H1 (cell line): ENCODE data around the gene CTNNA3. TPM values are rescaled to one million over a fixed set of nuclear protein-coding genes. Genes with fewer than 3 reads are reported as not detected.

Experiments used
- CTCF ChIA-PET: fragments of 300-600 bp; sonication (Branson Sonifier 250); formaldehyde crosslinking; loops from one replicate; lab custom pipeline; 2021; ENCODE audit not compliant: partially characterized antibody; lab: Charles Lee
- POLR2A ChIA-PET: fragments of 300-600 bp; sonication (Branson Sonifier 250); formaldehyde crosslinking; loops from one replicate; lab custom pipeline; 2021; ENCODE audit warnings: inconsistent platforms; ENCODE audit not compliant: partially characterized antibody; lab: Charles Lee
- DNase-seq, 2 experiments: peaks; one replicate each; pipeline versions ENCODE4 v3.0.0 to v3.0.0-alpha.2; 2010 to 2022; ENCODE audit warnings: low spot score in 2 of 2, low read depth in 1 of 2, mixed read lengths in 1 of 2
- FAIRE-seq: peaks from 2 replicates; lab custom pipeline; 2011; peaks lifted over from hg19 to GRCh38; lab: Jason Lieb, UNC
- H2AFZ ChIP-seq: 2 replicates; pipeline ENCODE4 v1.8.1; 2012; ENCODE audit warnings: low read length, inconsistent platforms
- H2AK5ac ChIP-seq: 2 replicates; pipeline ENCODE4 v1.6.1; 2013; ENCODE audit warnings: low read depth, low read length
- H2BK120ac ChIP-seq: replicated peaks from 2 replicates; pipeline ENCODE3; 2013; ENCODE audit warnings: low read depth, low read length, inconsistent platforms
- H2BK12ac ChIP-seq: 2 replicates; pipeline ENCODE4 v1.6.1; 2013; ENCODE audit warnings: low read depth, low read length
- H2BK15ac ChIP-seq: 2 replicates; pipeline ENCODE4 v1.6.1; 2013; ENCODE audit warnings: low read length
- H2BK20ac ChIP-seq: 2 replicates; pipeline ENCODE4 v1.6.1; 2013; ENCODE audit warnings: low read length
- H2BK5ac ChIP-seq: 2 replicates; pipeline ENCODE4 v1.6.1; 2013; ENCODE audit warnings: low read depth, low read length
- H3K14ac ChIP-seq: 2 replicates; pipeline ENCODE4 v1.6.1; 2013; ENCODE audit warnings: inconsistent platforms; ENCODE audit not compliant: insufficient read length
- H3K18ac ChIP-seq: 2 replicates; pipeline ENCODE4 v1.6.1; 2013; ENCODE audit warnings: low read length; ENCODE audit errors: extremely low read depth
- H3K23ac ChIP-seq: 2 replicates; pipeline ENCODE4 v1.6.1; 2013; ENCODE audit warnings: inconsistent platforms; ENCODE audit not compliant: insufficient read length
- H3K23me2 ChIP-seq: 2 replicates; pipeline ENCODE4 v1.6.1; 2013; ENCODE audit warnings: low read depth, low read length
- H3K27ac ChIP-seq: 2 replicates; pipeline ENCODE4 v1.6.1; 2011; ENCODE audit warnings: low read depth, low read length, inconsistent platforms
- H3K27me3 ChIP-seq, 4 experiments: replicated peaks in 1 of 4; 1 replicate in 1 of 4; 2 replicates in 3 of 4; pipeline versions ENCODE4 v1.6.1 to v1.8.1; 2011 to 2013; ENCODE audit warnings: low read length in 3 of 4, mild to moderate bottlenecking in 3 of 4, inconsistent platforms in 2 of 4, mixed read lengths in 2 of 4, moderate library complexity in 1 of 4; ENCODE audit not compliant: control insufficient read depth in 3 of 4, insufficient read depth in 3 of 4; ENCODE audit errors: extremely low read depth in 1 of 4
- H3K36me3 ChIP-seq, 4 experiments: 2 replicates each; pipeline versions ENCODE4 v1.6.1 to v1.8.1; 2011 to 2013; ENCODE audit warnings: mild to moderate bottlenecking in 4 of 4, low read length in 3 of 4, moderate library complexity in 2 of 4, control low read depth in 1 of 4, inconsistent platforms in 1 of 4; ENCODE audit not compliant: insufficient read depth in 4 of 4, control insufficient read depth in 2 of 4
- H3K4ac ChIP-seq: replicated peaks from 2 replicates; pipeline ENCODE3; 2013; ENCODE audit warnings: low read length, low read depth, mixed read lengths, inconsistent platforms; ENCODE audit not compliant: insufficient read length
- H3K4me1 ChIP-seq, 4 experiments: replicated peaks in 1 of 4; 1 replicate in 1 of 4; 2 replicates in 3 of 4; pipeline versions ENCODE4 v1.6.1 to v1.8.1; 2011 to 2013; ENCODE audit warnings: low read length in 3 of 4, inconsistent platforms in 2 of 4, mixed read lengths in 1 of 4; ENCODE audit not compliant: insufficient read depth in 4 of 4, control insufficient read depth in 3 of 4
- H3K4me2 ChIP-seq, 2 experiments: 2 replicates each; pipeline versions ENCODE4 v1.6.1 to v1.8.1; 2011 to 2013; ENCODE audit warnings: low read depth in 2 of 2, low read length in 2 of 2, control low read depth in 1 of 2, inconsistent platforms in 1 of 2, mild to moderate bottlenecking in 1 of 2; ENCODE audit not compliant: insufficient read depth in 1 of 2
- H3K4me3 ChIP-seq, 4 experiments: fragments of 200-600, 300-600 bp in 1 of 4; sonication (generic), shearing (Covaris generic), sonication (Bioruptor Twin) in 1 of 4; 2 replicates each; pipeline versions ENCODE4 v1.5.1 to v1.8.1; 2011 to 2016; ENCODE audit warnings: low read length in 4 of 4, low read depth in 3 of 4, control low read depth in 2 of 4, inconsistent platforms in 2 of 4, mild to moderate bottlenecking in 2 of 4, mixed read lengths in 1 of 4, moderate library complexity in 1 of 4; ENCODE audit not compliant: insufficient read depth in 2 of 4; ENCODE audit errors: extremely low read depth in 1 of 4
- H3K56ac ChIP-seq: replicated peaks from 2 replicates; pipeline ENCODE3; 2013; ENCODE audit warnings: low read depth, mild to moderate bottlenecking, mixed read lengths, low read length, inconsistent platforms; ENCODE audit not compliant: insufficient read length
- H3K79me1 ChIP-seq: 2 replicates; pipeline ENCODE4 v1.6.1; 2013; ENCODE audit warnings: low read depth, low read length, control low read depth
- H3K79me2 ChIP-seq, 2 experiments: 2 replicates each; pipeline versions ENCODE4 v1.6.1 to v1.8.1; 2012 to 2013; ENCODE audit warnings: low read length in 2 of 2, mild to moderate bottlenecking in 2 of 2, inconsistent platforms in 1 of 2; ENCODE audit not compliant: insufficient read depth in 2 of 2, control insufficient read depth in 1 of 2
- H3K9ac ChIP-seq, 4 experiments: replicated peaks in 1 of 4; 1 replicate in 1 of 4; 2 replicates in 3 of 4; pipeline versions ENCODE4 v1.6.1 to v1.8.1; 2011 to 2013; ENCODE audit warnings: low read depth in 3 of 4, low read length in 3 of 4, control low read depth in 2 of 4, mild to moderate bottlenecking in 2 of 4, moderate library complexity in 2 of 4, inconsistent platforms in 1 of 4; ENCODE audit errors: extremely low read depth in 1 of 4
- H3K9me3 ChIP-seq, 2 experiments: 2 replicates each; pipeline versions ENCODE4 v1.6.1 to v1.8.1; 2012 to 2013; ENCODE audit warnings: mild to moderate bottlenecking in 2 of 2, moderate library complexity in 2 of 2, control low read depth in 1 of 2, inconsistent platforms in 1 of 2, low read depth in 1 of 2, low read length in 1 of 2, mixed read lengths in 1 of 2; ENCODE audit not compliant: insufficient read depth in 2 of 2
- H4K20me1 ChIP-seq, 2 experiments: replicated peaks in 1 of 2; 2 replicates each; pipeline versions ENCODE3 to v1.8.1; 2011 to 2013; ENCODE audit warnings: inconsistent platforms in 2 of 2, low read length in 2 of 2, mild to moderate bottlenecking in 1 of 2; ENCODE audit not compliant: insufficient read depth in 2 of 2, control insufficient read depth in 1 of 2
- H4K5ac ChIP-seq: 2 replicates; pipeline ENCODE4 v1.6.1; 2013; ENCODE audit warnings: low read length, low read depth, mixed read lengths, inconsistent platforms; ENCODE audit not compliant: insufficient read length
- H4K8ac ChIP-seq: 2 replicates; pipeline ENCODE4 v1.8.0; 2013; ENCODE audit warnings: mild to moderate bottlenecking, moderate library complexity, low read length, inconsistent platforms; ENCODE audit not compliant: insufficient read depth; ENCODE audit errors: extremely low read depth
- H4K91ac ChIP-seq: replicated peaks from 2 replicates; pipeline ENCODE3; 2013; ENCODE audit warnings: low read length, mixed read lengths, inconsistent platforms; ENCODE audit not compliant: insufficient read length
- ASH2L ChIP-seq: fragments of 200-600, 300-600 bp; sonication (generic); IDR thresholded peaks from one replicate; pipeline ENCODE4 v1.7.1; 2017; ENCODE audit warnings: low read length
- BRCA1 ChIP-seq: IDR thresholded peaks from 2 replicates; pipeline ENCODE4 v1.6.1; 2012; ENCODE audit warnings: low read depth, low read length, improper control_type of control experiment
- GABPA ChIP-seq: IDR thresholded peaks from 2 replicates; pipeline ENCODE4 v1.6.1; 2011; ENCODE audit warnings: mild to moderate bottlenecking, low read length, moderate library complexity, borderline replicate concordance; ENCODE audit not compliant: insufficient read depth
- GTF2F1 ChIP-seq: IDR thresholded peaks from 2 replicates; pipeline ENCODE4 v1.6.1; 2012; ENCODE audit warnings: low read depth, low read length, improper control_type of control experiment, borderline replicate concordance
- KDM5A ChIP-seq: fragments of 200-600 bp; IDR thresholded peaks from 2 replicates; pipeline ENCODE4 v1.7.1; 2012; ENCODE audit warnings: mild to moderate bottlenecking, low read length, inconsistent platforms, mixed read lengths
- MAFK ChIP-seq: IDR thresholded peaks from 2 replicates; pipeline ENCODE4 v1.6.1; 2012; ENCODE audit warnings: low read depth, mild to moderate bottlenecking, improper control_type of control experiment, low read length
- RXRA ChIP-seq: IDR thresholded peaks from 2 replicates; pipeline ENCODE4 v1.6.1; 2011; ENCODE audit warnings: low read depth, mild to moderate bottlenecking, low read length, moderate library complexity; ENCODE audit not compliant: insufficient read depth
- SUZ12 ChIP-seq: fragments of 200-600 bp; sonication (generic); IDR thresholded peaks from 2 replicates; pipeline ENCODE4 v1.6.1; 2012; ENCODE audit warnings: mild to moderate bottlenecking, inconsistent platforms, low read length, moderate library complexity, mixed read lengths
- TAF1 ChIP-seq: IDR thresholded peaks from 2 replicates; pipeline ENCODE4 v1.6.1; 2011; ENCODE audit warnings: mild to moderate bottlenecking, low read depth, low read length
- TAF7 ChIP-seq: optimal IDR thresholded peaks from 2 replicates; pipeline ENCODE3; 2011; ENCODE audit warnings: low read depth, mild to moderate bottlenecking, inconsistent platforms, low read length, moderate library complexity, borderline replicate concordance
- TEAD4 ChIP-seq: IDR thresholded peaks from 2 replicates; pipeline ENCODE4 v1.6.1; 2012; ENCODE audit warnings: low read depth, low read length, inconsistent platforms, mixed read lengths
- whole genome bisulfite sequencing, 2 experiments: shearing (Covaris generic) in 1 of 2; methylation state at CpG; one replicate each; pipeline versions ENCODE4 v1.1.6 to v1.1.7; 2013 to 2015; ENCODE audit warnings: low lambda C conversion rate in 2 of 2, mixed read lengths in 2 of 2, inconsistent platforms in 1 of 2, low coverage in 1 of 2, missing lambda C conversion rate in 1 of 2; ENCODE audit not compliant: insufficient replicate concordance in 2 of 2, insufficient coverage in 1 of 2, insufficient read length in 1 of 2; ENCODE audit errors: extremely low coverage in 1 of 2, missing lambda C conversion rate in 1 of 2; 5-methylcytosine and 5-hydroxymethylcytosine counted together
- polyA plus RNA-seq, 7 experiments: library from polyadenylated mRNA; depleted of rRNA in 3 of 7; stranded (reverse) in 5 of 7; unstranded in 2 of 7; fragments of >200 nt in 5 of 7; fragments of 200-250 nt in 2 of 7; gene quantifications; 1 replicate in 5 of 7; 2 replicates in 1 of 7; 4 replicates in 1 of 7; pipeline versions ENCODE4 v1.2.1 to v1.2.3, GENCODE V29; 2011 to 2013; ENCODE audit warnings: missing spikeins in 2 of 7, mixed read lengths in 2 of 7
- total RNA-seq: library from RNA; stranded (reverse); fragmentation: NEBNext Ultra II Directional; extraction: Animal tissue kit (Norgen Biotek cat#: 25700); gene quantifications from 2 replicates; pipeline ENCODE4 v1.2.1, GENCODE V29; 2021
- TF ChIP-seq, protein P1 (sequence below): IDR thresholded peaks from 2 replicates; pipeline ENCODE4 v1.6.1; 2012; ENCODE audit warnings: inconsistent platforms
- TF ChIP-seq, protein P2 (sequence below): IDR thresholded peaks from 2 replicates; pipeline ENCODE4 v1.6.1; 2012; ENCODE audit warnings: low read length, inconsistent platforms

CTNNA3 gene
- total and polyA plus RNA-seq, 2 of the 8 experiments (the other 6 are each of a cell fraction or from before 2014, with no cell fraction given), result 1.3 to 1.5 TPM

DNA sequence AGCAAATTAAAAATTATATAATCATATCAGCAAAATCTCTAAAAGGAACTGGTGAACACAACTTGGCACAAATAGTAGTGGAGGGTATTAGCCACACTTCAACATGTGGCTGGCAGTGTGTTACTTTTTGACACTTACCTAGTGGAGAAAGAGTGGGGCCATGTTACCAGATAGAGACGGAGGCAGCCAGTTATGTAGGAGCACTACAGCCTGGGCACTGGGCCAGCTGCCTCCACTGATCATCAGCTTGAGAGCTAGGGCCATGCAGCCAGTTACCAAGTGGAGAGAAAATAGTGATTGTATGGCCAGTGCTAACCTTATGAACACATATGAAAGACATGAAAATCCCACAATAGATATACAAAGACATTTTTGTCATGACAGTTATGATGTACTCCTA, 243.1 kb downstream of the CTNNA3 start:
- CTCF ChIA-PET, result no interaction called here
- no peak overlapping the region for H2BK120ac ChIP-seq
- H3K23ac ChIP-seq, result no peak overlapping the region
- POLR2A ChIA-PET, result no interaction called here
- no peak for FAIRE-seq
- H4K8ac ChIP-seq, result no peak overlapping the region
- peaks cover 2% of the 10 kb centered on the region; the same call in 1 of the 2 replicates for H3K23me2 ChIP-seq
- no peaks in the 10 kb centered on the region for H3K79me1 ChIP-seq
- H3K27ac ChIP-seq, result no peak overlapping the region
- H2BK15ac ChIP-seq, result no peak overlapping the region
- H3K4me2 ChIP-seq, result no peak overlapping the region
- H4K91ac ChIP-seq, result no peak overlapping the region
- H3K56ac ChIP-seq, result no peak overlapping the region
- H2AFZ ChIP-seq, result no peak overlapping the region
- H3K79me2 ChIP-seq, result no peaks in the 10 kb centered on the region
- no peaks in the 10 kb centered on the region for H3K36me3 ChIP-seq
- H3K27me3 ChIP-seq, result no peaks in the 10 kb centered on the region
- no peaks in the 10 kb centered on the region for H4K20me1 ChIP-seq
- no peaks in the 10 kb centered on the region for H3K4me1 ChIP-seq
- no peak overlapping the region for H3K18ac ChIP-seq
- H3K9me3 ChIP-seq, result 0 out of 4 replicates have a peak, but pooled peaks cover 0 to 2% of the 10 kb centered on the region in 2 experiments
- no peak overlapping the region for H3K4me3 ChIP-seq
- no peak overlapping the region for H2BK5ac ChIP-seq
- no peak overlapping the region for H2BK12ac ChIP-seq
- no peak overlapping the region for H3K14ac ChIP-seq
- H3K4ac ChIP-seq, result no peak overlapping the region
- no peak overlapping the region for H2AK5ac ChIP-seq
- no peak for DNase-seq
- no peak overlapping the region for H3K9ac ChIP-seq
- 85% methylated on average over 1 of the region's 1 CpG; no CpG with 5 or more reads in 1 of the 2 experiments for WGBS, 2 experiments
- no peak overlapping the region for H2BK20ac ChIP-seq
- H4K5ac ChIP-seq, result no peak overlapping the region
- TF ChIP-seq TEAD4, result no peak
- no peak for TF ChIP-seq TAF7
- TF ChIP-seq SUZ12, result no peak
- TF ChIP-seq BRCA1, result no peak
- no peak for TF ChIP-seq ASH2L
- no peak for TF ChIP-seq RXRA
- TF ChIP-seq, protein P1, sequence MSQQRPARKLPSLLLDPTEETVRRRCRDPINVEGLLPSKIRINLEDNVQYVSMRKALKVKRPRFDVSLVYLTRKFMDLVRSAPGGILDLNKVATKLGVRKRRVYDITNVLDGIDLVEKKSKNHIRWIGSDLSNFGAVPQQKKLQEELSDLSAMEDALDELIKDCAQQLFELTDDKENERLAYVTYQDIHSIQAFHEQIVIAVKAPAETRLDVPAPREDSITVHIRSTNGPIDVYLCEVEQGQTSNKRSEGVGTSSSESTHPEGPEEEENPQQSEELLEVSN, result no peak
- TF ChIP-seq TAF1, result no peak
- TF ChIP-seq MAFK, result no peak
- no peak for TF ChIP-seq GABPA
- no peak for TF ChIP-seq GTF2F1
- TF ChIP-seq, protein P2, sequence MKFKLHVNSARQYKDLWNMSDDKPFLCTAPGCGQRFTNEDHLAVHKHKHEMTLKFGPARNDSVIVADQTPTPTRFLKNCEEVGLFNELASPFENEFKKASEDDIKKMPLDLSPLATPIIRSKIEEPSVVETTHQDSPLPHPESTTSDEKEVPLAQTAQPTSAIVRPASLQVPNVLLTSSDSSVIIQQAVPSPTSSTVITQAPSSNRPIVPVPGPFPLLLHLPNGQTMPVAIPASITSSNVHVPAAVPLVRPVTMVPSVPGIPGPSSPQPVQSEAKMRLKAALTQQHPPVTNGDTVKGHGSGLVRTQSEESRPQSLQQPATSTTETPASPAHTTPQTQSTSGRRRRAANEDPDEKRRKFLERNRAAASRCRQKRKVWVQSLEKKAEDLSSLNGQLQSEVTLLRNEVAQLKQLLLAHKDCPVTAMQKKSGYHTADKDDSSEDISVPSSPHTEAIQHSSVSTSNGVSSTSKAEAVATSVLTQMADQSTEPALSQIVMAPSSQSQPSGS, result no peak
- TF ChIP-seq KDM5A, result no peak
